ENCODE results near the gene PARP1.

The PARP1 gene

DNA sequence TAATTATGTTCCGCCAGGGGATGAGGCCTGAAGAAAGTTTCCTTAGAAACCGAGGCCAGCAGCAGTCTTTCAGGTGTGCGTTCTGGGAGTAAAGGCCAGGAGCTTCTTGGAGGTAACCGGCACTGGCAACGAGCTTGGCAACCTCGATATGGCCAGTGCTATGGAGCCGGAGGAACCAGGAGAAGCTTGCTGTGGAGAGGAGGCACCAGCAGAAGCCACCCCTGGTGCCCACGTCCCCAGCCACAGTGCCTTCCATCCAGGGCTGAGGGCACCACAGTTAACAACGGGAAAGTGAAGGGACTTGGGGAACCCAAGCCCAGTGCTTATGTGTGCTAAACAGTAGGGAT lies 57.4 kb downstream of the PARP1 start:
- no peak for ATAC-seq (ENCODE audit: low read depth)
- Histone ChIP-seq H3K4me3 (ENCODE audit: severe bottlenecking) (no peak overlapping the region), H3K4me1 (ENCODE audit: insufficient read depth, poor library complexity, severe bottlenecking) (no peaks in the 10 kb centered on the region), H3K27me3 (ENCODE audit: insufficient read depth, poor library complexity, severe bottlenecking) (no peaks in the 10 kb centered on the region), H3K36me3 (ENCODE audit: low read depth) (no peaks in the 10 kb centered on the region), H3K9me3 (ENCODE audit: severe bottlenecking) (no peaks in the 10 kb centered on the region), H3K27ac (ENCODE audit: poor library complexity, severe bottlenecking) (no peak overlapping the region)
- no peak for DNase-seq (ENCODE audit: low spot score)
- TF ChIP-seq CTCF (IDR thresholded peaks at IDR 0.05; ENCODE audit: poor library complexity, severe bottlenecking): no peak

DNA sequence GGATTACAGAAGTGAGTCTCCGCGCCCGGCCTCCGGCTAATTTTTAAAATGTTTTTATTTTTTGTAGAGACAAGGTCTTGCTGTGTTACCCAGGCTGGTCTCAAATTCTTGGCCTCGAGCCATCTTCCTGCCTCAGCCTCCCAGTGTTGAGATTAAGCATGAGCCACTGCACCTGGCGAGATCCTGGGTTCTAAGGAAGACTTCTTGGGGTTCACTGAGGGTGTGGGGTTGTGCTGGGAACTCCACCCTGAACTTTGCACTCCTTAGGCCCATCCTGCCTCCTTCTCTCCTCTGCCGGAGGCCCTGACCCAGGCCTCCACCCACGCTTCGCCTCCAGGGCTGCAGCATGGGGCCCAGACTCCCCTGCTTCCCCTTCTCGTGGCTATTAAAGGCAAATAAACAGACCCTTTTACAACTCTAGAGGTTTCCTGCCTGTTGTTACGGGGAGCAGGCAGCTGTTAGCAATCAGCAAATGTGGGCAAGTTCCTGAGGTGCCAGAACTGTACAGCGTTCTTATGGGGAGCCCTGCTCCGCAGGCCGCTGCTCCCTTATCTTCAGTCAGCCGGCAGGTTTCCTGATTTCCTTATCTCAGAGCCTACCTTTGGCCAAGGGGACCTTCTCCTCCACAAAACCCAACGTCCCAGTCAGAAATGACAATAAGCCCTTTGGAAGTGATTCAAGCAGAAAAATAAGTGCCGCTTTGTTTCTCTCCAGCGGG lies 57.9 kb downstream of the PARP1 start:
- Histone ChIP-seq H3K4me3 (ENCODE audit: severe bottlenecking) (no peak overlapping the region), H3K27me3 (ENCODE audit: insufficient read depth, poor library complexity, severe bottlenecking) (no peaks in the 10 kb centered on the region), H3K36me3 (ENCODE audit: low read depth) (no peaks in the 10 kb centered on the region), H3K27ac (ENCODE audit: poor library complexity, severe bottlenecking) (no peak overlapping the region), H3K9me3 (ENCODE audit: severe bottlenecking) (no peaks in the 10 kb centered on the region), H3K4me1 (ENCODE audit: insufficient read depth, poor library complexity, severe bottlenecking) (no peaks in the 10 kb centered on the region)
- DNase-seq (ENCODE audit: low spot score): no peak
- TF ChIP-seq CTCF (IDR thresholded peaks at IDR 0.05; ENCODE audit: poor library complexity, severe bottlenecking): no peak
- no peak for ATAC-seq (ENCODE audit: low read depth)

DNA sequence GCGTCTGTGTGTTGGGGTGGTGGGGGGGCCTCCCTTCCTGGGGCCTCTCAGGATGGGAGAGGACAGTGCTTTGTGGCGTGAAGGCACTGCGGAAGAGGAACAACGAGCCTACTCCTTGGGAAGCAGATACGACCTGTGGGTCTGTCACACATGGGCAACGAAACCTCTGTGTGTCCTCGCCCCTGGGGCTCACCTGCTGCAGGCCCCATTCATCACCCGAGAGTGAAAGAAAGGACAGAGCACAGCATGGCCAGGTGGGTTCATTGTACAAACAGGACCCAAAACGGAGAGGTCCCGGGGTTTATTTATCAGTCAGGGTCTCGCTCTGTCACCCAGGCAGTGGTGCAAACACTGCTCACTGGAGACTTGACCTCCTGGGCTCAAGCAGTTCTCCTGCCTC lies 58.8 kb downstream of the PARP1 start:
- Histone ChIP-seq H3K4me3 (ENCODE audit: severe bottlenecking) (no peak overlapping the region), H3K9me3 (ENCODE audit: severe bottlenecking) (no peaks in the 10 kb centered on the region), H3K36me3 (ENCODE audit: low read depth) (no peaks in the 10 kb centered on the region), H3K27me3 (ENCODE audit: insufficient read depth, poor library complexity, severe bottlenecking) (no peaks in the 10 kb centered on the region), H3K4me1 (ENCODE audit: insufficient read depth, poor library complexity, severe bottlenecking) (no peaks in the 10 kb centered on the region), H3K27ac (ENCODE audit: poor library complexity, severe bottlenecking) (no peak overlapping the region)
- DNase-seq (ENCODE audit: low spot score) (no peak), ATAC-seq (ENCODE audit: low read depth) (no peak)
- no peak for TF ChIP-seq CTCF (IDR thresholded peaks at IDR 0.05; ENCODE audit: poor library complexity, severe bottlenecking)

- no peak for ATAC-seq (ENCODE audit: low read depth)
Observed at GRCh38 chr1:226344441-226345259, 63.2 kb downstream of the PARP1 start.

More at GRCh38 chr1:226344441-226345259, 63.2 kb downstream of the PARP1 start:
- no peak overlapping the region for H3K27ac ChIP-seq (ENCODE audit: poor library complexity, severe bottlenecking)
- TF ChIP-seq CTCF (IDR thresholded peaks at IDR 0.05; ENCODE audit: poor library complexity, severe bottlenecking): no peak
- no peak overlapping the region for H3K4me3 ChIP-seq (ENCODE audit: severe bottlenecking)
- H3K27me3 ChIP-seq (ENCODE audit: insufficient read depth, poor library complexity, severe bottlenecking): no peaks in the 10 kb centered on the region
- H3K36me3 ChIP-seq (ENCODE audit: low read depth): no peaks in the 10 kb centered on the region
- no peaks in the 10 kb centered on the region for H3K9me3 ChIP-seq (ENCODE audit: severe bottlenecking)
- no peaks in the 10 kb centered on the region for H3K4me1 ChIP-seq (ENCODE audit: insufficient read depth, poor library complexity, severe bottlenecking)
- no peak for DNase-seq (ENCODE audit: low spot score)
